ENCODE results near the gene STUM. TPM values are rescaled to one million over a fixed set of nuclear protein-coding genes. Genes with fewer than 3 reads are reported as not detected.

STUM gene
- polyA plus RNA-seq, 1 of the 3 experiments (the other 2 are of a cell fraction): not detected

- TF ChIP-seq USF2 (IDR thresholded peaks at IDR 0.05; ENCODE audit: borderline replicate concordance, low read depth, low read length) (no peak), POLR2AphosphoS5 (IDR thresholded peaks at IDR 0.05; ENCODE audit: low read depth, low read length) (no peak), SMC3 (IDR thresholded peaks at IDR 0.05; ENCODE audit: low read depth, low read length) (no peak), MAX (IDR thresholded peaks at IDR 0.05; ENCODE audit: low read depth) (no peak)
These were observed 110.1 kb downstream of the STUM start (continued) for GRCh38 chr1:226658546-226659125.

Other genes starting within 250 kb of the STUM start
- 1.7 and 2.5 TPM in 2 replicates for gene LIN9, start 239.6 kb upstream of the STUM start, polyA plus RNA-seq (2012; rRNA removed)
- 187 and 239 TPM in 2 replicates for gene PARP1, start 140.7 kb upstream of the STUM start, polyA plus RNA-seq (2012; rRNA removed)
- 1.8 and 2.4 TPM in 2 replicates for gene ITPKB, start 190.5 kb downstream of the STUM start, polyA plus RNA-seq (2012; rRNA removed)